Measurements from ENCODE around the gene NR1D2.

NR1D2 gene

GRCh38 chr3:23985747-23986544 lies 40.9 kb downstream of the NR1D2 start:
- DNase-seq: no peak
- peaks cover 9% of the 10 kb centered on the region for H3K36me3 Mint-ChIP-seq (ENCODE audit: insufficient read depth)
- no peak overlapping the region for H3K4me3 Mint-ChIP-seq
- no peaks in the 10 kb centered on the region for H3K27me3 Mint-ChIP-seq
- peaks cover 0 to 2% of the 10 kb centered on the region in 2 donors for H3K4me1 Mint-ChIP-seq (ENCODE audit: low read depth in 2 of 2)
- ATAC-seq (replicated peaks): no peak
- H3K9me3 Mint-ChIP-seq: no peaks in the 10 kb centered on the region
- no peak overlapping the region for H3K27ac Mint-ChIP-seq

- Mint-ChIP-seq H3K27ac (no peak overlapping the region), H3K4me3 (no peak overlapping the region), H3K36me3 (ENCODE audit: insufficient read depth) (peaks cover 3% of the 10 kb centered on the region), H3K9me3 (no peaks in the 10 kb centered on the region), H3K4me1 (ENCODE audit: low read depth in 2 of 2) (peaks cover 0 to 3% of the 10 kb centered on the region in 2 donors), H3K27me3 (no peaks in the 10 kb centered on the region)
- DNase-seq (no peak), ATAC-seq (replicated peaks) (no peak)
Observed at GRCh38 chr3:23987356-23987755, 42.3 kb downstream of the NR1D2 start.

- Mint-ChIP-seq H3K9me3 (no peaks in the 10 kb centered on the region), H3K27ac (no peak overlapping the region), H3K4me1 (ENCODE audit: low read depth in 2 of 2) (peaks cover 0 to 3% of the 10 kb centered on the region in 2 donors), H3K27me3 (no peaks in the 10 kb centered on the region), H3K36me3 (ENCODE audit: insufficient read depth) (peaks cover 6% of the 10 kb centered on the region), H3K4me3 (no peak overlapping the region)
- no peak for DNase-seq
- no peak for ATAC-seq (replicated peaks)
Observed at GRCh38 chr3:23991306-23991682, 46.2 kb downstream of the NR1D2 start.

- H3K4me3 Mint-ChIP-seq: no peak overlapping the region
- H3K27me3 Mint-ChIP-seq: no peaks in the 10 kb centered on the region
- DNase-seq (no peak), ATAC-seq (replicated peaks) (no peak)
- H3K9me3 Mint-ChIP-seq: no peaks in the 10 kb centered on the region
- H3K27ac Mint-ChIP-seq: no peak overlapping the region
- peaks cover 6% of the 10 kb centered on the region for H3K36me3 Mint-ChIP-seq (ENCODE audit: insufficient read depth)
- H3K4me1 Mint-ChIP-seq (ENCODE audit: low read depth in 2 of 2): peaks cover 0 to 3% of the 10 kb centered on the region in 2 donors
Observed at GRCh38 chr3:23991683-23992628, 46.9 kb downstream of the NR1D2 start.

GRCh38 chr3:23993556-23994243 lies 48.6 kb downstream of the NR1D2 start:
- no peaks in the 10 kb centered on the region for H3K9me3 Mint-ChIP-seq
- H3K27me3 Mint-ChIP-seq: no peaks in the 10 kb centered on the region
- peaks cover 6% of the 10 kb centered on the region for H3K36me3 Mint-ChIP-seq (ENCODE audit: insufficient read depth)
- no peak overlapping the region for H3K27ac Mint-ChIP-seq
- ATAC-seq (replicated peaks): no peak
- peaks cover 0 to 3% of the 10 kb centered on the region in 2 donors for H3K4me1 Mint-ChIP-seq (ENCODE audit: low read depth in 2 of 2)
- H3K4me3 Mint-ChIP-seq: no peak overlapping the region
- no peak for DNase-seq

DNA sequence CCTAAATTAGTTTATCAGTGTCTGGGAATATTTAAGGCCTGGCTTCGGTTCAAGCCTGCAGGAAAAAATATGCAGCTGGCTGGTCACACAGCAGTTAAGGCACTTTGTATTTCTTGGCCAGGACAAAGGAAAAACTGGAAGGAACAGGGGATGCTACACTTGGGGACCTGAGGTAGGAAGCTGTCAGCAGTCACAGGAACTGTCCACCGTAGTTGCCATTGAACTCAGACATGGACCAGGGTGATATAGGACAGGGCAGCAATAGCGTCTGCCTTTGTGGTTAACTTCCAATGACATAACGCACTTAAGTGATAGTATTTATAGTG lies 49.1 kb downstream of the NR1D2 start:
- DNase-seq: no peak
- no peak overlapping the region for H3K27ac Mint-ChIP-seq
- H3K27me3 Mint-ChIP-seq: peaks cover 0 to 4% of the 10 kb centered on the region in 2 donors
- peaks cover 6% of the 10 kb centered on the region for H3K36me3 Mint-ChIP-seq (ENCODE audit: insufficient read depth)
- no peaks in the 10 kb centered on the region for H3K9me3 Mint-ChIP-seq
- no peak overlapping the region for H3K4me3 Mint-ChIP-seq
- peaks cover 0 to 3% of the 10 kb centered on the region in 2 donors for H3K4me1 Mint-ChIP-seq (ENCODE audit: low read depth in 2 of 2)
- no peak for ATAC-seq (replicated peaks)

DNA sequence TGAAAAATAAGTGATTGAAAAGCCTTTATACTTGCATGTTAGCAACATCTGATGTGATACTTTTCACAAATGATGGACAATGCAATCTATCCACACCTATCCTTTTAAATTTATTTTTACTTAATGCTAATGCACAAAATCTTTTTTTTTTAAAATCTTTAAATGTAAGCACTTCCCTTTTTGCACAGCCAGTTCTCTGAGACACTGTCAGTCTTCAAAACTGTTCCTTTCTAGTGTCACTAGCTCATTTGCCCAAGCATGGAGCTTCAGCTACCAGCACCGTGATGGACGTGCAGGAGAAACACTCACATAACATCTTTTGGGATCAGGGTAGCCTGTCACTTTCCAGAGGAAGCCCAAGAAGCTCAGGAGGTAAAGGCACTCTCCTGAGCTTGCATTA lies 50.1 kb downstream of the NR1D2 start:
- no peak overlapping the region for H3K4me3 Mint-ChIP-seq
- H3K4me1 Mint-ChIP-seq (ENCODE audit: low read depth in 2 of 2): peaks cover 0 to 3% of the 10 kb centered on the region in 2 donors
- peaks cover 6% of the 10 kb centered on the region for H3K36me3 Mint-ChIP-seq (ENCODE audit: insufficient read depth)
- DNase-seq (no peak), ATAC-seq (replicated peaks) (no peak)
- H3K27ac Mint-ChIP-seq: no peak overlapping the region
- peaks cover 0 to 5% of the 10 kb centered on the region in 2 donors for H3K27me3 Mint-ChIP-seq
- no peaks in the 10 kb centered on the region for H3K9me3 Mint-ChIP-seq

GRCh38 chr3:23996095-23996524 lies 51.0 kb downstream of the NR1D2 start:
- no peak overlapping the region for H3K4me3 Mint-ChIP-seq
- peaks cover 0 to 3% of the 10 kb centered on the region in 2 donors for H3K4me1 Mint-ChIP-seq (ENCODE audit: low read depth in 2 of 2)
- H3K9me3 Mint-ChIP-seq: no peaks in the 10 kb centered on the region
- no peak overlapping the region for H3K27ac Mint-ChIP-seq
- ATAC-seq (replicated peaks): no peak
- no peak for DNase-seq
- peaks cover 6% of the 10 kb centered on the region for H3K36me3 Mint-ChIP-seq (ENCODE audit: insufficient read depth)
- peaks cover 0 to 5% of the 10 kb centered on the region in 2 donors for H3K27me3 Mint-ChIP-seq

DNA sequence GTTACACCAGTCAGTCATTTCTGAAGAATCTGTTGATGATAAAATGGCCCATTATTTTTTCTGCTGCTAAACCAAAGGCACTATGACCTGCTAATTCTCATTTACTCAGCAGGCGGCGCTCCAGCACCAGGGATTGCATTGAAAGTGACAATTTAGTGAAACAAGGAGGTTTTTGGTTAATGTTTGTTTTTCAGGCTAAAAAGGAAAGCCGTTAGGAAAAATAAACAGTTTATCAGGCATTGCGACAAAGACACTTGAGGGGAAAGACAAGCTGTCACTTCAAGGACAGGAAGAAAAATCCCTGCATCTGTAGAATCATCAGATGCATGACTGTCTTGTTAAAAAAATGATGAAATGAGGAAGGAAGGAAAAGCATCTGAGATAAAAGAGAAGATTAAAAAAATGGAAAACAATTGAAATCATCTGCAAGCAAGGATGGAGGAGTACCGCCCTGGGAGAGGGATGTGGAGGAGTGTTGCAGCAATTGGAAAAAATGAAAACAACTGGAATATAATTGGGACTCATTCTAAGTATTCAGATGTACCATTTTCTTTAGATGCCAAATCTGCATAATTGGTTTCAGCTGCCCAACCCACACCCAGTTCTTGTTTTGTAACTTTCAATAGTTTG lies 54.0 kb downstream of the NR1D2 start:
- Mint-ChIP-seq H3K9me3 (no peaks in the 10 kb centered on the region), H3K36me3 (ENCODE audit: insufficient read depth) (peaks cover 6% of the 10 kb centered on the region), H3K4me3 (no peak overlapping the region), H3K27me3 (peaks cover 0 to 5% of the 10 kb centered on the region in 2 donors), H3K4me1 (ENCODE audit: low read depth in 2 of 2) (no peaks in the 10 kb centered on the region), H3K27ac (no peak overlapping the region)
- DNase-seq (peak; percentile 42 to 49 (median 43)), ATAC-seq (replicated peaks) (no peak)

DNA sequence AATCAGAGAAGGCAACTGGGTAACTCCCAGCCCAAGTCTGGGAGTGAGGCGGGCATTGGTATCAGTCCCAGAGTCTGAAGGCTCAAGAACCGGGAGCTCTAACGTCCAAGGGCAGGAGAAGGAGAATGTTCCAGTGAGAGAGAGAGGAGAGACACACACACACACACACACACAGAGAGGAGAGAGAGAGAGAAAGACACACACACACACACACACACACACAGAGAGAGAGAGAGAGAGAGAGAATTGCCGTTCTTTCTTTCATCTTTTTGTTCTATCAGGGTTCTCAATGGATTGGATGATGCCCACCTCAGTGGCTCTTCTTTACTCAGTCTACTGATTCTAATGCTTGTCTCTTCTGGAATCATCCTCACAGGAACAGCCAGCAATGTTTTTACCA lies 57.0 kb downstream of the NR1D2 start:
- H3K36me3 Mint-ChIP-seq (ENCODE audit: insufficient read depth): peaks cover 6% of the 10 kb centered on the region
- peaks cover 0 to 5% of the 10 kb centered on the region in 2 donors for H3K27me3 Mint-ChIP-seq
- H3K4me3 Mint-ChIP-seq: no peak overlapping the region
- no peaks in the 10 kb centered on the region for H3K9me3 Mint-ChIP-seq
- peaks cover 0 to 2% of the 10 kb centered on the region in 2 donors for H3K4me1 Mint-ChIP-seq (ENCODE audit: low read depth in 2 of 2)
- DNase-seq (no peak), ATAC-seq (replicated peaks) (no peak)
- no peak overlapping the region for H3K27ac Mint-ChIP-seq

GRCh38 chr3:24003466-24003865 lies 58.4 kb downstream of the NR1D2 start:
- no peak overlapping the region for H3K4me3 Mint-ChIP-seq
- no peak overlapping the region for H3K27ac Mint-ChIP-seq
- peaks cover 0 to 2% of the 10 kb centered on the region in 2 donors for H3K4me1 Mint-ChIP-seq (ENCODE audit: low read depth in 2 of 2)
- ATAC-seq (replicated peaks) (no peak), DNase-seq (no peak)
- H3K9me3 Mint-ChIP-seq: no peaks in the 10 kb centered on the region
- peaks cover 3% of the 10 kb centered on the region for H3K36me3 Mint-ChIP-seq (ENCODE audit: insufficient read depth)
- H3K27me3 Mint-ChIP-seq: peaks cover 0 to 5% of the 10 kb centered on the region in 2 donors

GRCh38 chr3:24004171-24004938 lies 59.3 kb downstream of the NR1D2 start:
- ATAC-seq (replicated peaks): peak; percentile 26

More at GRCh38 chr3:24004171-24004938, 59.3 kb downstream of the NR1D2 start:
- Mint-ChIP-seq H3K4me1 (ENCODE audit: low read depth in 2 of 2) (peaks cover 0 to 2% of the 10 kb centered on the region in 2 donors), H3K4me3 (no peak overlapping the region), H3K27me3 (no peaks in the 10 kb centered on the region), H3K27ac (no peak overlapping the region), H3K9me3 (no peaks in the 10 kb centered on the region), H3K36me3 (ENCODE audit: insufficient read depth) (peaks cover 3% of the 10 kb centered on the region)
- no peak for DNase-seq

All from effector memory CD8-positive, alpha-beta T cell (primary cell).